ENCODE data around the gene C10orf53.

Gene C10orf53

GRCh38 chr10:49634069-49634660, 45.3 kb upstream of the C10orf53 start (continued):
- no peak for TF ChIP-seq ZNF626 (tag by site-specific recombination; IDR thresholded peaks at IDR 0.05)
- no peak for TF ChIP-seq ZNF660 (tag by site-specific recombination; IDR thresholded peaks at IDR 0.05)
- no peak for TF ChIP-seq ZBTB20 (tag by site-specific recombination; IDR thresholded peaks at IDR 0.05)

- Histone ChIP-seq H3K4me3 (ENCODE audit: low read depth, low read length) (no peak overlapping the region), H3K36me3 (ENCODE audit: control insufficient read depth in 2 of 2, insufficient read depth in 1 of 2, low read length in 2 of 2) (no peaks in the 10 kb centered on the region), H3K9me3 (ENCODE audit: control insufficient read depth, insufficient read depth, low read depth, low read length) (no peaks in the 10 kb centered on the region), H3K27ac (ENCODE audit: extremely low read depth, low read depth, low read length) (no peak overlapping the region), H3K4me1 (ENCODE audit: control insufficient read depth, insufficient read depth, low read length) (no peaks in the 10 kb centered on the region)
- ChIA-PET CTCF (no interaction called here), POLR2A (no interaction called here)
- no peak for TF ChIP-seq ZNF785 (tag by site-specific recombination; IDR thresholded peaks at IDR 0.05)
- TF ChIP-seq ZNF157 (tag by site-specific recombination; IDR thresholded peaks at IDR 0.05) = no peak
- no peak for TF ChIP-seq ZNF529 (tag by site-specific recombination; IDR thresholded peaks at IDR 0.05; ENCODE audit: insufficient replicate concordance)
- no peak for TF ChIP-seq ZNF670 (tag by site-specific recombination; IDR thresholded peaks at IDR 0.05; ENCODE audit: low read depth)
- no peak for TF ChIP-seq ZNF660 (tag by site-specific recombination; IDR thresholded peaks at IDR 0.05)
- no peak for TF ChIP-seq GFI1B (tag by site-specific recombination; IDR thresholded peaks at IDR 0.05)
- no peak for TF ChIP-seq ZNF132 (tag by site-specific recombination; IDR thresholded peaks at IDR 0.05; ENCODE audit: borderline replicate concordance)
- no peak for TF ChIP-seq ZNF549 (tag by site-specific recombination; IDR thresholded peaks at IDR 0.05)
- TF ChIP-seq BCL11B (tag by site-specific recombination; IDR thresholded peaks at IDR 0.05; ENCODE audit: low read depth) = no peak
- no peak for TF ChIP-seq ZNF629 (tag by site-specific recombination; IDR thresholded peaks at IDR 0.05)
- TF ChIP-seq ZNF202 (tag by site-specific recombination; IDR thresholded peaks at IDR 0.05; ENCODE audit: borderline replicate concordance) = no peak
- TF ChIP-seq ATF2 (tag by site-specific recombination; IDR thresholded peaks at IDR 0.05; ENCODE audit: low read depth) = no peak
These were observed 37.1 kb upstream of the C10orf53 start for GRCh38 chr10:49642311-49642710.

- Histone ChIP-seq H3K27ac (ENCODE audit: extremely low read depth, low read depth, low read length) (no peak overlapping the region), H3K4me1 (ENCODE audit: control insufficient read depth, insufficient read depth, low read length) (no peaks in the 10 kb centered on the region), H3K9me3 (ENCODE audit: control insufficient read depth, insufficient read depth, low read depth, low read length) (no peaks in the 10 kb centered on the region), H3K36me3 (ENCODE audit: control insufficient read depth in 2 of 2, insufficient read depth in 1 of 2, low read length in 2 of 2) (no peaks in the 10 kb centered on the region), H3K4me3 (ENCODE audit: low read depth, low read length) (no peak overlapping the region)
- TF ChIP-seq ZNF18 (tag by site-specific recombination; IDR thresholded peaks at IDR 0.05) (no peak), ZBTB17 (tag by site-specific recombination; IDR thresholded peaks at IDR 0.05) (no peak), ZNF558 (tag by site-specific recombination; IDR thresholded peaks at IDR 0.05) (no peak)
- ChIA-PET POLR2A (no interaction called here), CTCF (no interaction called here)
These were observed 36.0 kb upstream of the C10orf53 start for GRCh38 chr10:49643241-49644034.
